Endothelial cell of umbilical vein (primary cell): Measurements from ENCODE around the gene ATP8B2.

Experiments
- CTCF ChIP-seq, 2 donors: IDR thresholded peaks; 1 replicate in 1 of 2; 2 replicates in 1 of 2; pipeline ENCODE4 v1.5.1; 2011; ENCODE audit warnings: low read length in 2 of 2, mild to moderate bottlenecking in 2 of 2, moderate library complexity in 2 of 2, control low read depth in 1 of 2, inconsistent platforms in 1 of 2, low read depth in 1 of 2; ENCODE audit not compliant: insufficient read depth in 1 of 2; ENCODE audit errors: extremely low read depth in 1 of 2
- EZH2 ChIP-seq: IDR thresholded peaks from 2 replicates; pipeline ENCODE4 v1.6.1; 2012; ENCODE audit warnings: borderline replicate concordance, low read depth, mild to moderate bottlenecking, moderate library complexity, low read length, inconsistent platforms; ENCODE audit not compliant: severe bottlenecking
- MAX ChIP-seq: IDR thresholded peaks from 2 replicates; pipeline ENCODE4 v1.6.1; 2011; ENCODE audit not compliant: insufficient read depth, insufficient read length
- POLR2A ChIP-seq: IDR thresholded peaks from 2 replicates; pipeline ENCODE4 v1.6.1; 2012; ENCODE audit warnings: low read depth, mild to moderate bottlenecking, control low read depth, low read length
- POLR2AphosphoS5 ChIP-seq: IDR thresholded peaks from 2 replicates; pipeline ENCODE4 v1.6.1; 2012; ENCODE audit warnings: low read depth, mild to moderate bottlenecking, control low read depth, low read length, moderate library complexity; ENCODE audit not compliant: insufficient read depth

DNA sequence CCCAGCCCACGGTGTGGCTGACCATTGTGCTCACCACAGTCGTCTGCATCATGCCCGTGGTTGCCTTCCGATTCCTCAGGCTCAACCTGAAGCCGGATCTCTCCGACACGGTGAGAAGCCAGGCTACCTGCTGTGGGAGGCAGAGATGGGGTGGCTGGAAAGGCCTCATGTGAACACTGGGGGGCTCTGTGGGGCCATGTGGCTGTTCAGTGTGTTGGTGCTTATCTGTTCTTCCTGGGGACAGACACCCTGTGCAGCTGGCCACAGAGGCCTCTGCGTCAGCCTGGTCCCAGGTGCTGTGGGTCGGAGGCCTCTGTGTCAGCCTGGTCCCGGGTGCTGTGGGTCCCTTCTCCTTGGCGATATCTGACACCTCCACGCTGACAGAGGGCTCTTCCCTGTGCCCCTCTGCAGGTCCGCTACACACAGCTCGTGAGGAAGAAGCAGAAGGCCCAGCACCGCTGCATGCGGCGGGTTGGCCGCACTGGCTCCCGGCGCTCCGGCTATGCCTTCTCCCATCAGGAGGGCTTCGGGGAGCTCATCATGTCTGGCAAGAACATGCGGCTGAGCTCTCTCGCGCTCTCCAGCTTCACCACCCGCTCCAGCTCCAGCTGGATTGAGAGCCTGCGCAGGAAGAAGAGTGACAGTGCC lies 23.2 kb downstream of the ATP8B2 start:
- no peak for TF ChIP-seq EZH2
- no peak for TF ChIP-seq POLR2A
- no peak for TF ChIP-seq CTCF (IDR thresholded peaks at IDR 0.05; ENCODE audit: extremely low read depth in 1 of 2, insufficient read depth in 1 of 2, low read depth in 1 of 2, low read length in 2 of 2)
- TF ChIP-seq MAX = no peak
- TF ChIP-seq POLR2AphosphoS5 = no peak
